AG10803 (cell line): ENCODE measurements around the gene TASL.
A peak's percentile ranks its signal among the peaks of the same experiment; 100 is the strongest.
"Not testable (repeated sequence)": the region's sequence is repeated elsewhere in the genome, so short reads cannot be mapped to it uniquely, and the experiment has no call there.

Experiments
- DNase-seq: peaks from one replicate; pipeline ENCODE4 v3.0.0; 2010; ENCODE audit warnings: low read depth
- H3K4me3 ChIP-seq: 2 replicates; pipeline ENCODE4 v1.5.1; 2011; ENCODE audit warnings: mild to moderate bottlenecking, low read length, control low read depth
- CTCF ChIP-seq: conservative IDR thresholded peaks from 2 replicates; pipeline ENCODE4 v1.5.1; 2011; ENCODE audit warnings: mild to moderate bottlenecking, low read length, control low read depth, inconsistent platforms

The TASL gene

GRCh38 chrX:30615229-30615628 is 37.7 kb upstream of the TASL start:
- no peak overlapping the region for H3K4me3 ChIP-seq
- TF ChIP-seq CTCF: no peak
- no peak for DNase-seq

GRCh38 chrX:30613721-30614120 is 36.2 kb upstream of the TASL start:
- no peak for DNase-seq
- TF ChIP-seq CTCF: no peak
- H3K4me3 ChIP-seq: no peak overlapping the region

- TF ChIP-seq CTCF: no peak
- no peak for DNase-seq
Observed at GRCh38 chrX:30612250-30612655, 34.7 kb upstream of the TASL start.

GRCh38 chrX:30610026-30610425 is 32.5 kb upstream of the TASL start:
- no peak overlapping the region for H3K4me3 ChIP-seq
- TF ChIP-seq CTCF: no peak
- DNase-seq: peak; percentile 5

More at GRCh38 chrX:30612250-30612655, 34.7 kb upstream of the TASL start:
- no peak overlapping the region for H3K4me3 ChIP-seq

GRCh38 chrX:30607155-30607554 is 29.6 kb upstream of the TASL start:
- no peak for TF ChIP-seq CTCF
- no peak overlapping the region for H3K4me3 ChIP-seq
- DNase-seq: no peak

GRCh38 chrX:30600269-30601176 is 23.0 kb upstream of the TASL start:
- not testable (repeated sequence) for H3K4me3 ChIP-seq, DNase-seq

- no peak for DNase-seq
- no peak overlapping the region for H3K4me3 ChIP-seq
- TF ChIP-seq CTCF: no peak
Observed at GRCh38 chrX:30597216-30598012, 19.8 kb upstream of the TASL start.
